Islet of Langerhans (tissue), 1 donor: ENCODE data around the gene R3HDM1.

ENCODE experiments used
- FAIRE-seq: peaks from one replicate; lab custom pipeline; 2011; peaks lifted over from hg19 to GRCh38; lab: Jason Lieb, UNC

Gene R3HDM1

GRCh38 chr2:135728064-135728743 is 196.9 kb downstream of the R3HDM1 start:
- FAIRE-seq = no peak

DNA sequence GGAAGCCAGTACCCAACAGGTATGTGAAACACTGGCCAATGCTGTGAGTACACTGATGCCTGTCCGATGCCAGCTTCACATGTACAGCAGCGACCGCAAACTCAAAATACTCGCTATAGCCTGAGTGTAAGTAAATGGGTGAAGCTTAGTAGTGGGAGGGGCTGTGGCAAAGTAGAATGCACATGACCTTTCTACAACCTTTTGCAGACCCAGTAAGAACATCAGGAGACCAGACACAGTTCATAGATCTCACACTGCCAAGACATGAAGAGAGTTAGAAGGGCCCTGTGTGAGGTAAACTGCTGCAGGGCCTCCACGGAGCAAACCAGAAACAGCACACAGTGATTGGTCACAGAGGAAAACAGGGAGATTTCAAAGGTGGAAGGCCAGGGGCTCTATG is 201.3 kb downstream of the R3HDM1 start:
- FAIRE-seq = no peak

GRCh38 chr2:135733045-135733444 is 201.8 kb downstream of the R3HDM1 start:
- no peak for FAIRE-seq

DNA sequence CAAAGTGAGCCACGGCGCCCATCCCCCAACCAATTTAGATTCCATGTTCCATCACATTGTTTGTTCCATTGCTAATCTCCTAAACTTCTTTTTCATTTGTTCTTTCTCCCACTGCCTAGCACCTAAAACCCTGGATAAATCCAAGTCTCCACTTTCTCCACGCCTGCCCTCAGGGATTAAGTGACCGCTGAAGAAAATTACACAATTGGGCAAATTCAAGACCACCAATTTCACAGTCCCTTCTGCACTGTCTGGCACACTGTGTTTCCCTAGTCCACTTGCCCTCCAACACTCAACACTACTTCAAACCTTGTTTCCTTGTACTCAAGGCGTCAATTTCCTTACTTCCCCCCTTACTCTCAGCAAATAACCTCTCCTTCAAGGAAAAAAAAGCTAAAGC is 205.3 kb downstream of the R3HDM1 start:
- no peak for FAIRE-seq

- FAIRE-seq = no peak
Measured at GRCh38 chr2:135740206-135740605, 208.9 kb downstream of the R3HDM1 start.

GRCh38 chr2:135741043-135741394 is 209.7 kb downstream of the R3HDM1 start:
- no peak for FAIRE-seq

DNA sequence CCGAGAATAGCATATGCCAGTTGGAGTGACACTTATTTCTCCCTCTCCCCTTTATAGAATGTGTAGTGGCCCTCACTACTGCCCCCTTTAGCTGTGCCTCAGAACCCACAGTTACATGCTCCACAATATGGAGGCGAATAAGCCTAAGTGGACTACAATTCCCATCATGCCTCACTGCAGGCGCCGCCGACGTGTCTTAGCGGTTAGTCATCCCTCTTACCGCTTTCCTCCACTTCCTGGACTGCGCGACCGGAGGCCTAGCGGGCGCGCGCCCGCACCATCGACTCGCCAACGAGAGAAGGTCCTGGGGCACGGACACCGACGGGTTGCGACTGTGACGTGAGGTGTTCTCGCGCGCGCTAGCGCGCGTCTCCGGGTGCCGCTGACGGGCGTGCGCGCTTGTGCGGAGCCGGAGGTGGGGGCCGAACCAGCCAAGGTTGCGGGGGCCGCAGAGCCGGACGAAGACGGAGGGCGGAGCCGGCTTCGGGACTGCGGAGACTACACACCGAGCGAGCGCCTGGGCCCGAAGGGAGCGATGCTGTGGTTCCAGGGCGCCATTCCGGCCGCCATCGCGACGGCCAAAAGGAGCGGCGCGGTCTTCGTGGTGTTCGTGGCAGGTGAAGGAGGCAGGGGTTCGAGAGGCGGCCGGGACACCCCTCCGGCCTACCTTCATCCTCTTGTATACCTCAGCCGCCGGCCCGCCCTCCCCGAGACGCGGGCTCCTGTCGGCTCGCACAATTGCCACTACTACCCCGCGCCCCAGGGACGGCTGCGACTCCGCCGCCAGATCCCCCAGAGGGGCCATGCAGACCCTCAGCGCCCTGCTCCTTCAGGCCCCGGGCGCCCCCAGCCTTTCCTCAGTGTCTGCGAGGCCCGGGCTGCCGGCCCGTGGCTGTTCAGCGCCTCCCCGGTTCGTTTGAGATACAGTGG is 210.4 kb downstream of the R3HDM1 start, which contains the start of gene UBXN4:
TSS of gene UBXN4 (plus strand) at position 461 of the 930 bp plus-strand sequence. CDS start at position 536, 75 bp downstream.
- peak; percentile 70 for FAIRE-seq

DNA sequence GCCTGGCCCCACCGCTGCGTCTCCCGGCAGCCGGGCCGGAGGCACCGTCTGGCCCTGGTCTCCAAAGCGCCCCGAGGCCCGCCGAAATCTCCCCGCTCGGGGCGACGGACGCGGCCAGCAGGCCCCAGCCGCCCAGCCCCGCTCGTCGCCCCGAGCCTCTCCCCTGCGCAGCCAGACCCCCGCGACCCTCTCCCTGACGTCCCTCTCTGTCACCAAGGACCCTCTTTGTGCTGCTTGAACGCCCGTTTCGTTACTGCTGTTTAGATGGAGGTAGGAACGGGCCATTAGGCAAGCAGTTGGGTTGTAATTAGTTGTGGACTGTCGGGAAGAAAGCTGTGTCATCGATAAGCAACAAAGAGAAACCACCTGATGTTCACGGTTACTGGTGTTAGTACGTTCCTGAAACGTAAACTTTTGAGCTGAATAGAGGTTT is 211.1 kb downstream of the R3HDM1 start:
- FAIRE-seq = no peak

GRCh38 chr2:135743860-135744259 is 212.6 kb downstream of the R3HDM1 start:
- peak; percentile 47 for FAIRE-seq

DNA sequence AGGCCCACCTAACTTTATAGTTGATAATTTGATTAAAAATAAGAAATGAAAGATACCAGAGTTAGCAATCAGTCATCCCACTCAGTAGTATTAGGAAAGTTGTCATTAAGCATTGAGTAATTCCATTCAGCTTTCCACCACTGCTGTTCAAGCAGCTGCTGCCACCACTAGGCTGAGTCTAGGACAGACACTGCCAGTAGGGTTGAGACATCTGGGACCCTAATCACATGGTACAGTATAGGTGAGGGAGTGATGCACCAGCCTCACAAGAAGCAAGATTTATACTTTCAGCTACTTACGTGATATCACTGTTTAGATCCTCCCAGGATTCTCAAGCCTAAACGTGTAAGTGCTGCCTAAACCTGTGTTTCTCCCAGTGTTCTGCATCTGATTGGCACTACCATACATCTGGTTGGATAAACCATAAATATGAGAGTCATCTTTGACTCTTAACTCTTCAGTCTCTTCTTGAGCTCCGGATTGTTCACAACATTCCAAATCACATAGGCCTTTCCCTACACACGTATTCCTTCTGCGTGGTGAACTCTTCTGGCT is 213.6 kb downstream of the R3HDM1 start:
- FAIRE-seq = no peak

DNA sequence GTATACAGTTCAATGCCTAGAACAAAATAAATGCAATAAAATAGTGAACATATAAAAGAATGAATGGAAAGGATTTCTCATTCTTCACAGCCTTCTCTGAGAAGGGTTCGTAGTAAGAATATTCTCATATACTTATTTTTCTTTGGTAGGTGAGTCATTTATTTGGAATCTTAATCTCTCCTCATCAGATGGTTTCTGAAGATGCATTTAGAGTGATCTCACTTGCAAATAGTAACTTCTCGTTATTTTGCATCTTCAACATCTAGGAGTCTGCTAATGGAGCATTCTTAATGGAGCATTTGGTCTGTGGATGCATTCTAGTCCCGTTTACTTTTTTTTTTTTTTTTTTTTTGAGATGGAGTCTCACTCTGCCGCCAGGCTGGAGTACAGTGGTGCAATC is 214.3 kb downstream of the R3HDM1 start:
- no peak for FAIRE-seq

GRCh38 chr2:135755573-135755972 is 224.3 kb downstream of the R3HDM1 start:
- no peak for FAIRE-seq

GRCh38 chr2:135756692-135757091 is 225.4 kb downstream of the R3HDM1 start:
- no peak for FAIRE-seq

- no peak for FAIRE-seq
Measured at GRCh38 chr2:135762022-135762421, 230.7 kb downstream of the R3HDM1 start.

DNA sequence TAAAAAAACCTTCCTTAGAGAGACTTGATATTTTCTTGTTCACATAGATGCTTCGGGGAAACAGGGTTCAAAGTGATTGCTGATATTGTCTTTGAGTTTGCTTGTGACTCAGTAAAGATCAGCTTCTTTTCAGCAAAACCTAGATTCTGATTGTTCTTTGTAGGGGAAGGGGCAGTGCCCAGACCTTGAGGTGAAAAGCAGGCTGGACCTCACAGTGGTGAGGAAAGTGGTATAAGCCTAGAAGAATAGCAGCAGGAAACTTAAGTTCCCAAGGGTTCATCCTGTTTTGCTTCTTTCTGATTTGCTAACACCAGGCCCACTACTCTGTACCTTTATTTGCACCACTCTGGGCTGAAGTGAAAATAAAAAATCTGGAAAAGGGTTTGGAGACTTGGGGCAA is 231.2 kb downstream of the R3HDM1 start:
- no peak for FAIRE-seq

DNA sequence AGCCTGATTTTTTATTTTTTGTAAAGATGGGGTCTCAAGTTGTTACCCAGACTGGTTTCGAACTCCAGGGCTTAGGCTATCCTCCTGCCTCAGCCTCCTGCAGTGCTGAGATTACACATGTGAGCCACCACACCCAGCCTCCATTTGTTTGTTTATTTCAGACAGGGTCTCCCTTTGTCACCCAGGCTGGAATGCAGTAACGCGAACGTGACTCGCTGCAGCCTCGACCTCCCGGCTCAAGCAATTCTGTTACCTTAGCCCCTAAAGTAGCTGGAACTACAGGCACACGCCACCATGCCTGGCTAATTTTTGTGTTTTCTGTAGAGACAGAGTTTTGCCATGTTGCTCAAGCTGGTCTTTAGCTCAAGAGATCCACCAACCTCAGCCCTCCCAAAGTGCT is 237.6 kb downstream of the R3HDM1 start:
- no peak for FAIRE-seq

- peak; percentile 13 for FAIRE-seq
Measured at GRCh38 chr2:135773319-135773718, 242.0 kb downstream of the R3HDM1 start.

DNA sequence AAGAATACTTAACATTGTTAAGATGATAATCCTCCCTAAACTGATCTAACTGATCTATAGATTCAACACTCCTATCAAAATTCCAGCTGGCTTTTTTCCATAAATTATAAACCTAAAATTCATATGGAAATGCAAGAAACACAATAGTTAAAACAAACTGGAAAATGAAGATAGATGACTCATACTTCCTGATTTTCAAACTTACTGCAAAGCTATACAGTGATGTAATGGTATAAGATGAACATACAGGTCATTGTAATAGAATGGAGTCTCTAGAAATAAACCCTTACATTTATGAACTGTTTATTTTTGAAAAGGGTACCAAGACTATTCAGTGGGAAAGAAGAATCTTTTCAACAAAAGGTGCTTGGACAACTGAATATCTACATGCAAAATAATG is 242.6 kb downstream of the R3HDM1 start:
- FAIRE-seq = peak; percentile 72
